HepG2 (cell line): ENCODE measurements around the gene MAN1A1. TPM values are rescaled to one million over a fixed set of nuclear protein-coding genes. Genes with fewer than 3 reads are reported as not detected.

Source experiments
- ATAD3A ChIP-seq: sonication (generic); formaldehyde crosslinking; IDR thresholded peaks from 2 replicates; pipeline ENCODE4 v1.4.0; 2020; ENCODE audit warnings: missing genetic modification reagents
- BCL6 ChIP-seq: IDR thresholded peaks from 2 replicates; pipeline ENCODE4 v1.6.1; 2016; ENCODE audit warnings: missing genetic modification reagents, missing compliant biosample characterization
- FOXO1 ChIP-seq: sonication (generic); formaldehyde crosslinking; IDR thresholded peaks from 2 replicates; pipeline ENCODE4 v1.4.0; 2020; ENCODE audit warnings: missing genetic modification reagents
- MAFG ChIP-seq: sonication (generic); formaldehyde crosslinking; IDR thresholded peaks from 2 replicates; pipeline ENCODE4 v1.5.1; 2020; ENCODE audit warnings: mild to moderate bottlenecking, missing genetic modification reagents
- PITX1 ChIP-seq: sonication (generic); formaldehyde crosslinking; IDR thresholded peaks from 2 replicates; pipeline ENCODE4 v1.5.1; 2020; ENCODE audit warnings: mild to moderate bottlenecking, missing genetic modification reagents
- REL ChIP-seq: sonication (generic); formaldehyde crosslinking; conservative IDR thresholded peaks from 2 replicates; pipeline ENCODE4 v1.8.0; 2022; ENCODE audit warnings: mild to moderate bottlenecking, missing genetic modification reagents, moderate library complexity
- SMAD9 ChIP-seq: sonication (generic); formaldehyde crosslinking; IDR thresholded peaks from 2 replicates; pipeline ENCODE4 v1.5.1; 2020; ENCODE audit warnings: mild to moderate bottlenecking, missing genetic modification reagents
- TBL1XR1 ChIP-seq: fragments of 150-350 bp; IDR thresholded peaks from 2 replicates; pipeline ENCODE4 v1.6.1; 2014; ENCODE audit warnings: borderline replicate concordance, low read length; ENCODE audit not compliant: partially characterized antibody
- ZBTB3 ChIP-seq: sonication (generic); formaldehyde crosslinking; IDR thresholded peaks from 2 replicates; pipeline ENCODE4 v1.4.0; 2020; ENCODE audit warnings: low read depth, mild to moderate bottlenecking, moderate library complexity, missing genetic modification reagents, borderline replicate concordance
- ZC3H4 ChIP-seq: sonication (generic); formaldehyde crosslinking; IDR thresholded peaks from 2 replicates; pipeline ENCODE4 v1.4.0; 2020; ENCODE audit warnings: missing genetic modification reagents, borderline replicate concordance
- ZNF225 ChIP-seq: sonication (generic); formaldehyde crosslinking; IDR thresholded peaks from 2 replicates; pipeline ENCODE4 v1.4.0; 2020; ENCODE audit warnings: mild to moderate bottlenecking, missing genetic modification reagents
- ZNF24 ChIP-seq: fragments of 450-650 bp; IDR thresholded peaks from 2 replicates; pipeline ENCODE4 v1.6.1; 2017; ENCODE audit warnings: antibody characterized with exemption, mild to moderate bottlenecking
- ZNF343 ChIP-seq: sonication (generic); formaldehyde crosslinking; IDR thresholded peaks from 2 replicates; pipeline ENCODE4 v1.4.0; 2020; ENCODE audit warnings: mild to moderate bottlenecking, missing genetic modification reagents
- ZNF354B ChIP-seq: sonication (generic); formaldehyde crosslinking; IDR thresholded peaks from 2 replicates; pipeline ENCODE4 v1.8.0; 2022; ENCODE audit warnings: mild to moderate bottlenecking, missing genetic modification reagents
- ZNF839 ChIP-seq: sonication (generic); formaldehyde crosslinking; IDR thresholded peaks from 2 replicates; pipeline ENCODE4 v1.4.0; 2020; ENCODE audit warnings: missing genetic modification reagents, mild to moderate bottlenecking, borderline replicate concordance
- polyA plus RNA-seq, 8 experiments: library from polyadenylated mRNA; depleted of rRNA in 3 of 8; stranded (reverse) in 7 of 8; unstranded in 1 of 8; fragments of >200 nt; fragmentation: Illumina TruSeq in 4 of 8; extraction: Trizol in 4 of 8; gene quantifications; 2 replicates each; pipeline versions ENCODE4 v1.2.1 to v1.2.3, GENCODE V29; 2011 to 2016; ENCODE audit warnings: low read depth in 4 of 8, missing spikeins in 1 of 8, mixed read lengths in 1 of 8; ENCODE audit not compliant: insufficient read depth in 1 of 8
- total RNA-seq, 5 experiments: library from RNA; depleted of rRNA; stranded (reverse); fragments of >200 nt; fragmentation: Illumina TruSeq; extraction: Trizol; gene quantifications; 2 replicates each; pipeline ENCODE4 v1.2.3, GENCODE V29; 2016; ENCODE audit warnings: low read depth in 1 of 5
- TF ChIP-seq, protein P1 (sequence below): sonication (generic); formaldehyde crosslinking; IDR thresholded peaks from 2 replicates; pipeline ENCODE4 v1.4.0; 2020; ENCODE audit warnings: missing genetic modification reagents
- TF ChIP-seq, protein P2 (sequence below): sonication (generic); formaldehyde crosslinking; IDR thresholded peaks from 2 replicates; pipeline ENCODE4 v1.4.0; 2020; ENCODE audit warnings: missing genetic modification reagents
- TF ChIP-seq, protein P3 (sequence below): sonication (generic); formaldehyde crosslinking; IDR thresholded peaks from 2 replicates; pipeline ENCODE4 v1.9.0; 2021; ENCODE audit warnings: missing genetic modification reagents, borderline replicate concordance
- TF ChIP-seq, protein P4 (sequence below): sonication (generic); formaldehyde crosslinking; IDR thresholded peaks from 2 replicates; pipeline ENCODE4 v1.5.0; 2020; ENCODE audit warnings: missing genetic modification reagents
- TF ChIP-seq, protein P5 (sequence below): IDR thresholded peaks from 2 replicates; pipeline ENCODE4 v1.6.1; 2016; ENCODE audit warnings: mild to moderate bottlenecking
- TF ChIP-seq, protein P6 (sequence below): sonication (generic); formaldehyde crosslinking; IDR thresholded peaks from 2 replicates; pipeline ENCODE4 v1.8.0; 2022; ENCODE audit warnings: mild to moderate bottlenecking, missing genetic modification reagents; ENCODE audit not compliant: insufficient replicate concordance

The MAN1A1 gene
- total and polyA plus RNA-seq, 2 of the 13 experiments (the other 11 are each of a cell fraction or from before 2014, with no cell fraction given) = 156 to 236 TPM

DNA sequence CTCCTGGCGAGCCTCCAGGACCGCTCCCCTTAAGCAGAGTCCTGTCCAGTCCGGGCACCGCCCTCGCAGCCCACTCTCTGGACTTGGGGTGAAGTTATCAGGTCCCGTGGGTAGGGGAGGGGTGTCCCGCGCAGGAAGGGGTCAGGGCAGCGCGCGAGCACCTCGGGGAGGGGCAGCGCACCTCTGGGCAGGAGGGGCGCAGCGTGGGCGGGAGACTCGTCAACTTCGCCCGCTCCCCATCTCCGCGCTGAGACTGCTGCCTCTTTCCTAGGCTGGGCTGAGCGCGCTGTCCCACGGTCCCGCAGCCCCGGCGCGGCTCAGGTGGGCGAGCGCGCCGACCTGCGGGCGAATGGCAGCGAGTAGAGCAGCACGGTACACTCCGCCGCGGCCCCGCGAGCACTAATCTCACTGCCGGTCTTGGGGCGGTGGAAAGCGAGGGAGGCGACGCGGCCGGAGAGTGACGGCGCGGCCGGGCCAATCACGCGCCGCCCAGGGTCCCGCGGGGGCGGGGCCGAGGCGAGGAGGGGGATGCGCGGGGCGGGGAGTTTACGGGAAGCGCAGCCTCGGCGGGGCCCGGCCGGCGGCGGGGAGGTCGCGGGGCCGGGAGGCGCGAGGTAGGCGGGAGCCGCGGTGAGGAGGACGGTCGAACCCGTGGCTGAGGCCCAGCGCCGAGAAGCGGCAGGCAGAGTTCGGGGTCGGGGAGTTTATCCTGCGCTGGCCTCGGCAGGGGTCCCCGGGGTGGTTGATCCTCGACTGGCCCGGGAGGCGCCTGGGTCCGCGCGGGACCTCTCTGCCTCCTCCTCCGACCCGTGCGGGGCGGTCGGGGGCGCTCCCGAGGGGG, at the start of gene MAN1A1 (continued):
- TF ChIP-seq, protein P1, sequence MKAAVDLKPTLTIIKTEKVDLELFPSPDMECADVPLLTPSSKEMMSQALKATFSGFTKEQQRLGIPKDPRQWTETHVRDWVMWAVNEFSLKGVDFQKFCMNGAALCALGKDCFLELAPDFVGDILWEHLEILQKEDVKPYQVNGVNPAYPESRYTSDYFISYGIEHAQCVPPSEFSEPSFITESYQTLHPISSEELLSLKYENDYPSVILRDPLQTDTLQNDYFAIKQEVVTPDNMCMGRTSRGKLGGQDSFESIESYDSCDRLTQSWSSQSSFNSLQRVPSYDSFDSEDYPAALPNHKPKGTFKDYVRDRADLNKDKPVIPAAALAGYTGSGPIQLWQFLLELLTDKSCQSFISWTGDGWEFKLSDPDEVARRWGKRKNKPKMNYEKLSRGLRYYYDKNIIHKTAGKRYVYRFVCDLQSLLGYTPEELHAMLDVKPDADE (CRISPR knock-in tag) = peak; percentile 63; the same call in 1 of the 2 replicates
- TF ChIP-seq SMAD9 (peak; percentile 78; the same call in 1 of the 2 replicates), ZBTB3 (CRISPR knock-in tag) (no peak), TBL1XR1 (peak; percentile 70), ZNF24 (no peak), ZNF839 (peak; percentile 81; the same call in 1 of the 2 replicates), FOXO1 (CRISPR knock-in tag) (peak; percentile 82), ATAD3A (CRISPR knock-in tag) (peak; percentile 73; the same call in 1 of the 2 replicates), ZNF343 (CRISPR knock-in tag) (no peak; the same call in 1 of the 2 replicates), BCL6 (CRISPR knock-in tag) (peak; percentile 66), REL (CRISPR knock-in tag) (peak; percentile 98), MAFG (CRISPR knock-in tag) (no peak), ZNF354B (CRISPR knock-in tag) (0 out of 2 replicates have a peak, but pooled peaks have one; percentile 35), ZC3H4 (CRISPR knock-in tag) (peak; percentile 80; the same call in 1 of the 2 replicates), PITX1 (CRISPR knock-in tag) (peak; percentile 95), ZNF225 (CRISPR knock-in tag) (peak; percentile 69; the same call in 1 of the 2 replicates)
- TF ChIP-seq, protein P2, sequence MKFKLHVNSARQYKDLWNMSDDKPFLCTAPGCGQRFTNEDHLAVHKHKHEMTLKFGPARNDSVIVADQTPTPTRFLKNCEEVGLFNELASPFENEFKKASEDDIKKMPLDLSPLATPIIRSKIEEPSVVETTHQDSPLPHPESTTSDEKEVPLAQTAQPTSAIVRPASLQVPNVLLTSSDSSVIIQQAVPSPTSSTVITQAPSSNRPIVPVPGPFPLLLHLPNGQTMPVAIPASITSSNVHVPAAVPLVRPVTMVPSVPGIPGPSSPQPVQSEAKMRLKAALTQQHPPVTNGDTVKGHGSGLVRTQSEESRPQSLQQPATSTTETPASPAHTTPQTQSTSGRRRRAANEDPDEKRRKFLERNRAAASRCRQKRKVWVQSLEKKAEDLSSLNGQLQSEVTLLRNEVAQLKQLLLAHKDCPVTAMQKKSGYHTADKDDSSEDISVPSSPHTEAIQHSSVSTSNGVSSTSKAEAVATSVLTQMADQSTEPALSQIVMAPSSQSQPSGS (CRISPR knock-in tag) = peak; percentile 48; the same call in 1 of the 2 replicates
- TF ChIP-seq, protein P3, sequence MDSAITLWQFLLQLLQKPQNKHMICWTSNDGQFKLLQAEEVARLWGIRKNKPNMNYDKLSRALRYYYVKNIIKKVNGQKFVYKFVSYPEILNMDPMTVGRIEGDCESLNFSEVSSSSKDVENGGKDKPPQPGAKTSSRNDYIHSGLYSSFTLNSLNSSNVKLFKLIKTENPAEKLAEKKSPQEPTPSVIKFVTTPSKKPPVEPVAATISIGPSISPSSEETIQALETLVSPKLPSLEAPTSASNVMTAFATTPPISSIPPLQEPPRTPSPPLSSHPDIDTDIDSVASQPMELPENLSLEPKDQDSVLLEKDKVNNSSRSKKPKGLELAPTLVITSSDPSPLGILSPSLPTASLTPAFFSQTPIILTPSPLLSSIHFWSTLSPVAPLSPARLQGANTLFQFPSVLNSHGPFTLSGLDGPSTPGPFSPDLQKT (CRISPR knock-in tag) = 0 out of 2 replicates have a peak, but pooled peaks have one; percentile 36
- TF ChIP-seq, protein P4, sequence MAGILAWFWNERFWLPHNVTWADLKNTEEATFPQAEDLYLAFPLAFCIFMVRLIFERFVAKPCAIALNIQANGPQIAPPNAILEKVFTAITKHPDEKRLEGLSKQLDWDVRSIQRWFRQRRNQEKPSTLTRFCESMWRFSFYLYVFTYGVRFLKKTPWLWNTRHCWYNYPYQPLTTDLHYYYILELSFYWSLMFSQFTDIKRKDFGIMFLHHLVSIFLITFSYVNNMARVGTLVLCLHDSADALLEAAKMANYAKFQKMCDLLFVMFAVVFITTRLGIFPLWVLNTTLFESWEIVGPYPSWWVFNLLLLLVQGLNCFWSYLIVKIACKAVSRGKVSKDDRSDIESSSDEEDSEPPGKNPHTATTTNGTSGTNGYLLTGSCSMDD (CRISPR knock-in tag) = 0 out of 2 replicates have a peak, but pooled peaks have one; percentile 49
- TF ChIP-seq, protein P5, sequence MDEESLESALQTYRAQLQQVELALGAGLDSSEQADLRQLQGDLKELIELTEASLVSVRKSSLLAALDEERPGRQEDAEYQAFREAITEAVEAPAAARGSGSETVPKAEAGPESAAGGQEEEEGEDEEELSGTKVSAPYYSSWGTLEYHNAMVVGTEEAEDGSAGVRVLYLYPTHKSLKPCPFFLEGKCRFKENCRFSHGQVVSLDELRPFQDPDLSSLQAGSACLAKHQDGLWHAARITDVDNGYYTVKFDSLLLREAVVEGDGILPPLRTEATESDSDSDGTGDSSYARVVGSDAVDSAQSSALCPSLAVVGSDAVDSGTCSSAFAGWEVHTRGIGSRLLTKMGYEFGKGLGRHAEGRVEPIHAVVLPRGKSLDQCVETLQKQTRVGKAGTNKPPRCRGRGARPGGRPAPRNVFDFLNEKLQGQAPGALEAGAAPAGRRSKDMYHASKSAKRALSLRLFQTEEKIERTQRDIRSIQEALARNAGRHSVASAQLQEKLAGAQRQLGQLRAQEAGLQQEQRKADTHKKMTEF (CRISPR knock-in tag) = peak; percentile 96
- TF ChIP-seq, protein P6, sequence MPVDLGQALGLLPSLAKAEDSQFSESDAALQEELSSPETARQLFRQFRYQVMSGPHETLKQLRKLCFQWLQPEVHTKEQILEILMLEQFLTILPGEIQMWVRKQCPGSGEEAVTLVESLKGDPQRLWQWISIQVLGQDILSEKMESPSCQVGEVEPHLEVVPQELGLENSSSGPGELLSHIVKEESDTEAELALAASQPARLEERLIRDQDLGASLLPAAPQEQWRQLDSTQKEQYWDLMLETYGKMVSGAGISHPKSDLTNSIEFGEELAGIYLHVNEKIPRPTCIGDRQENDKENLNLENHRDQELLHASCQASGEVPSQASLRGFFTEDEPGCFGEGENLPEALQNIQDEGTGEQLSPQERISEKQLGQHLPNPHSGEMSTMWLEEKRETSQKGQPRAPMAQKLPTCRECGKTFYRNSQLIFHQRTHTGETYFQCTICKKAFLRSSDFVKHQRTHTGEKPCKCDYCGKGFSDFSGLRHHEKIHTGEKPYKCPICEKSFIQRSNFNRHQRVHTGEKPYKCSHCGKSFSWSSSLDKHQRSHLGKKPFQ = peak; percentile 74
